Body of pancreas (tissue), 4 donors: ENCODE data around the gene NECTIN3. TPM values are rescaled to one million over a fixed set of nuclear protein-coding genes. Genes with fewer than 3 reads are reported as not detected.

Source experiments
- ATAC-seq: fragments of 150-250 bp; one replicate; pipeline ENCODE4 v1.9.1; 2016
- DNase-seq, 4 donors: peaks; one replicate each; pipeline ENCODE4 v3.0.0-alpha.2; 2019
- H3K27ac ChIP-seq, 4 donors: fragments of 200-600 bp; sonication (generic); 1 replicate in 3 of 4; 2 replicates in 1 of 4; pipeline versions ENCODE4 v1.5.1 to v1.6.1; 2016 to 2019; ENCODE audit warnings: mild to moderate bottlenecking in 1 of 4, mixed read lengths in 1 of 4, moderate library complexity in 1 of 4
- H3K27me3 ChIP-seq, 2 donors: fragments of 200-600 bp; sonication (generic); one replicate each; pipeline ENCODE4 v1.6.0; 2016; ENCODE audit warnings: mild to moderate bottlenecking in 1 of 2
- H3K36me3 ChIP-seq, 2 donors: fragments of 200-600 bp; sonication (generic); replicated peaks in 1 of 2; 2 replicates each; pipeline ENCODE4 v1.5.1; 2016; ENCODE audit warnings: low read depth in 2 of 2; ENCODE audit not compliant: insufficient read depth in 1 of 2
- H3K4me1 ChIP-seq: fragments of 200-600 bp; sonication (generic); one replicate; pipeline ENCODE4 v1.6.0; 2016
- H3K4me3 ChIP-seq, 2 donors: fragments of 200-600 bp; sonication (generic); 1 replicate in 1 of 2; 2 replicates in 1 of 2; pipeline ENCODE4 v1.5.1; 2016 to 2019
- H3K9me3 ChIP-seq, 3 donors: fragments of 200-600 bp; sonication (generic); 1 replicate in 2 of 3; 2 replicates in 1 of 3; pipeline ENCODE4 v1.5.1; 2016
- POLR2A ChIP-seq, 3 donors: fragments of 450-650 bp; IDR thresholded peaks; one replicate each; pipeline ENCODE4 v1.6.1; 2016; ENCODE audit warnings: antibody characterized with exemption in 3 of 3, mild to moderate bottlenecking in 2 of 3
- WGBS, 2 donors: methylation state at CpG; one replicate each; pipeline ENCODE4 v1.1.5; 2017; 5-methylcytosine and 5-hydroxymethylcytosine counted together
- intact Hi-C: fragments of 100-400 bp; cut with DNase I; formaldehyde crosslinking; loops from one replicate; pipeline ENCODE4 v1.15.1; 2023
- total RNA-seq, 2 donors: library from RNA; depleted of rRNA; stranded (reverse); fragments of >200 nt; gene quantifications; one replicate each; pipeline ENCODE4 v1.1.0, GENCODE V29; 2016
- TF ChIP-seq, protein P1 (sequence below), 7 experiments: fragments of 450-650 bp in 4 of 7; fragments of 200-600 bp in 3 of 7; sonication (generic) in 3 of 7; IDR thresholded peaks; one replicate each; pipeline ENCODE4 v1.5.1; 2016 to 2019; ENCODE audit warnings: antibody characterized with exemption in 7 of 7

The NECTIN3 gene
- total RNA-seq, 2 donors from 2014 or later = 7.6 to 9.1 TPM

DNA sequence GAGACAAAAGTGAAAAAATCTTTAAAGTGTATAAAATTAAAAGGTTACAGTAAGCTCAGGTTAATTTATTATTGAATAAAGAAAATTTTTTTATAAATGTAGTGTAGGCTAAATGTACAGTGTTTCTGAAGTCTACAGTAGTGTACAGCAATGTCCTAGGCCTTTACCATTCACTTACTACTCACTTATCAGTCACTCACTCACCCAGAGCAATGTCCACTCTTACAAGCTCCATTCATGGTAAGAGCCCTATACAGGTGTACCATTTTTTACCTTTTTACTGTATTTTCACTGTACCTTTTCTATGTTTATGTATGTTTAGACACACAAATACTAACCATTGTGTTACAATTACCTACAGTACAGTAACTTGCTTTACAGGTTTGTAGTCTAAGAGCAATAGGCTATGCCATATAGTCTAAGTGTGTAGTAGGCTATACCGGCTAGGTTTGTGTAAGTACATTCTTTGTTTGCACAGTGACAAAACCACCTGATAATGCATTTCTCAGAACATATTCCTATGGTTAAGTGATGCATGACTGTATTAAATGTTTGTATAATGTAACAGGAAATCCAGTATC is 38.1 kb upstream of the NECTIN3 start:
- H3K9me3 ChIP-seq = no peaks in the 10 kb centered on the region
- intact Hi-C loops = no loop called here
- H3K27me3 ChIP-seq = no peaks in the 10 kb centered on the region
- H3K36me3 ChIP-seq = no peaks in the 10 kb centered on the region
- ATAC-seq = no peak
- no peak overlapping the region for H3K27ac ChIP-seq
- 46 to 57% methylated on average over 1 of the region's 1 CpG for WGBS, 2 donors
- H3K4me1 ChIP-seq = no peaks in the 10 kb centered on the region
- no peak for DNase-seq
- TF ChIP-seq, protein P1, sequence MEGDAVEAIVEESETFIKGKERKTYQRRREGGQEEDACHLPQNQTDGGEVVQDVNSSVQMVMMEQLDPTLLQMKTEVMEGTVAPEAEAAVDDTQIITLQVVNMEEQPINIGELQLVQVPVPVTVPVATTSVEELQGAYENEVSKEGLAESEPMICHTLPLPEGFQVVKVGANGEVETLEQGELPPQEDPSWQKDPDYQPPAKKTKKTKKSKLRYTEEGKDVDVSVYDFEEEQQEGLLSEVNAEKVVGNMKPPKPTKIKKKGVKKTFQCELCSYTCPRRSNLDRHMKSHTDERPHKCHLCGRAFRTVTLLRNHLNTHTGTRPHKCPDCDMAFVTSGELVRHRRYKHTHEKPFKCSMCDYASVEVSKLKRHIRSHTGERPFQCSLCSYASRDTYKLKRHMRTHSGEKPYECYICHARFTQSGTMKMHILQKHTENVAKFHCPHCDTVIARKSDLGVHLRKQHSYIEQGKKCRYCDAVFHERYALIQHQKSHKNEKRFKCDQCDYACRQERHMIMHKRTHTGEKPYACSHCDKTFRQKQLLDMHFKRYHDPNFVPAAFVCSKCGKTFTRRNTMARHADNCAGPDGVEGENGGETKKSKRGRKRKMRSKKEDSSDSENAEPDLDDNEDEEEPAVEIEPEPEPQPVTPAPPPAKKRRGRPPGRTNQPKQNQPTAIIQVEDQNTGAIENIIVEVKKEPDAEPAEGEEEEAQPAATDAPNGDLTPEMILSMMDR (IDR thresholded peaks at IDR 0.05) = no peak
- no peak for TF ChIP-seq POLR2A (IDR thresholded peaks at IDR 0.05)
- no peak overlapping the region for H3K4me3 ChIP-seq

DNA sequence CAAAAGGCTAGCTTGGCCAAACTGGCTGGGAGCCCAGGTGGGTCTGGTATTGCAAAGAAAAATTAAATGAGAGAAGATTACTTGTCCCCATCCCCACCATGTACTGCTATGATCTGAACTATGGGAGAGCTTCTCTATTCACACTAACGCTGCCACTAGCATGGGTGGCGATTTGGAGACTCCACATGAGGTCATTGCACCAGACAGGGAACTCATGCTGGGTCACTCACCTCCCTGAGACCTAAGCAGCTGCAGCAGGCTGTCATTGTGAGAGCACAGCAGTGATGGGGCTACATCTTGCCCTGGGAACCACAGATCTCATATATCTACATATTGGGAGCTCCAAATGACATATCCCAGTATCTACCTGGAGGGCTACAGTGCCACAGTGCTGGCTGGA is 36.3 kb upstream of the NECTIN3 start:
- no peaks in the 10 kb centered on the region for H3K9me3 ChIP-seq
- WGBS, 2 donors = 70 to 78% methylated on average over 2 of the region's 2 CpGs
- intact Hi-C loops = no loop called here
- H3K4me1 ChIP-seq = no peaks in the 10 kb centered on the region
- H3K4me3 ChIP-seq = no peak overlapping the region
- no peaks in the 10 kb centered on the region for H3K36me3 ChIP-seq
- DNase-seq (no peak), ATAC-seq (no peak)
- H3K27ac ChIP-seq = no peak overlapping the region
- no peaks in the 10 kb centered on the region for H3K27me3 ChIP-seq
- TF ChIP-seq, protein P1 (IDR thresholded peaks at IDR 0.05) = no peak
- TF ChIP-seq POLR2A (IDR thresholded peaks at IDR 0.05) = no peak

DNA sequence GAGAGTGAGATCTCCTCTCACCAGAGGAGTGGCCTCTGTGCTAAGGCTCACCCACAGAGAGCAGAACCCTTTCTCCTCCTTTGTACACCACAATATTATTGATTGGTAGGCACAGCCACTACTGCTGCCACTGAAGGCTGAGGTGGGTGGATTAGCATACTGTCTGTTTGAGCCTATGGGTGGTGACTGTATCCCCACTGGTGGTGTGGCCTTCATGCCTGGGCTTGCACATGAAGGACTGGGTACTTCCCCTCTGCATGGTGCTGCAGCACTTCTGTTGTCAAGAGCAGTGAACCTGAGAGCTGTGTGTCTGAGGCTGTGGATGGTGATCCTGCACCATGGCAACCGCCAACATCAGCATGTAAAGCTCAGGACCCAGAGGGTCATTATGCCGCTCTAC is 35.7 kb upstream of the NECTIN3 start:
- H3K27ac ChIP-seq = no peak overlapping the region
- no peak overlapping the region for H3K4me3 ChIP-seq
- ATAC-seq (no peak), DNase-seq (no peak)
- intact Hi-C loops = no loop called here
- no peaks in the 10 kb centered on the region for H3K4me1 ChIP-seq
- H3K9me3 ChIP-seq = no peaks in the 10 kb centered on the region
- no peaks in the 10 kb centered on the region for H3K36me3 ChIP-seq
- 94 to 100% methylated on average over 2 of the region's 2 CpGs for WGBS, 2 donors
- no peak for TF ChIP-seq POLR2A (IDR thresholded peaks at IDR 0.05)
- TF ChIP-seq, protein P1 (IDR thresholded peaks at IDR 0.05) = no peak
- no peaks in the 10 kb centered on the region for H3K27me3 ChIP-seq

DNA sequence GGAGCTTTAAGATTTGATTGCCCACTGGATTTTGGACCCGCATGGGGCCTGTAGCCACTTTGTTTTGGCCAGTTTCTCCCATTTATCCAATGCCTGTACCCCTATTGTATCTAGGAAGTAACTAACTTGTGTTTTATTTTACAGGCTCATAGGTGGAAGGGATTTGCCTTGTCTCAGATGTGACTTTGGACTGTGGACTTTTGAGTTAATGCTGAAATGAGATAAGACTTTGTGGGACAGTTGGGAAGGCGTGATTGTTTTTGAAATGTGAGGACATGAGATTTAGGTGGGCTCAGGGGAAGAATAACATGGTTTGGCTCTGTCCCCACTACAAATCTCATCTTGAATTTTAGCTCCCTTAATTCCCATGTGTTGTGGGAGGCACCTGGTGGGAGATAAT is 30.7 kb upstream of the NECTIN3 start:
- no peaks in the 10 kb centered on the region for H3K27me3 ChIP-seq
- intact Hi-C loops = no loop called here
- no peak for DNase-seq
- ATAC-seq = no peak
- H3K9me3 ChIP-seq = no peaks in the 10 kb centered on the region
- H3K36me3 ChIP-seq = no peaks in the 10 kb centered on the region
- no peak overlapping the region for H3K27ac ChIP-seq
- TF ChIP-seq, protein P1 (IDR thresholded peaks at IDR 0.05) = no peak
- TF ChIP-seq POLR2A (IDR thresholded peaks at IDR 0.05) = no peak
- 92 to 94% methylated on average over 2 of the region's 2 CpGs for WGBS, 2 donors
- H3K4me3 ChIP-seq = no peak overlapping the region
- no peaks in the 10 kb centered on the region for H3K4me1 ChIP-seq

DNA sequence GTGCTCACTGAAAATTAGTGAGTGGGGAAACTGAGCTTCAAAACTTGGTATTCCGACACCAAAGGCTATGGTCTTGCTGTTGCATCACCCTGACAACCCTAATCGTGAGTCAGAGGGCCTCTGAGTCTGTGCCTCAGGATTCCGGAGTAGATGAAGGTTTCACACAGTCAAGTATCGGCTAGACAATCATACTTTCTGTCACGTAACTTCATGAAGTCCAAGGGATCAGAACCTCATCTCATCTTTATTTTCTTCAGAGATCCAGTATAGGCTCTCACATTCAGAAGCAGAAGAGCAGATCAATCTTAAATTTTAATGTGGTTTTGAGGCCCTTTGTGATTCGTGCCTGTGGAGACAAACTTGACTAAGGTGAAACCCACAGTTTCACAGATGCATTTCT is 26.1 kb upstream of the NECTIN3 start:
- DNase-seq (no peak), ATAC-seq (no peak)
- Histone ChIP-seq H3K27me3 (no peaks in the 10 kb centered on the region), H3K9me3 (no peaks in the 10 kb centered on the region), H3K36me3 (no peaks in the 10 kb centered on the region), H3K27ac (no peak overlapping the region), H3K4me1 (no peaks in the 10 kb centered on the region), H3K4me3 (no peak overlapping the region)
- WGBS, 2 donors = 86% methylated on average over 6 of the region's 6 CpGs
- TF ChIP-seq, protein P1 (IDR thresholded peaks at IDR 0.05) = no peak
- TF ChIP-seq POLR2A (IDR thresholded peaks at IDR 0.05) = no peak
- intact Hi-C loops = no loop called here
